ENCODE results near the gene ARHGAP32. TPM values are rescaled to one million over a fixed set of nuclear protein-coding genes. Genes with fewer than 3 reads are reported as not detected.

ARHGAP32 gene
- total RNA-seq, 1 donor from 2014 or later = 41.4 TPM

- Mint-ChIP-seq H3K9me3 (no peaks in the 10 kb centered on the region), H3K27me3 (ENCODE audit: low read depth) (no peaks in the 10 kb centered on the region), H3K4me1 (no peaks in the 10 kb centered on the region), H3K27ac (no peak overlapping the region), H3K36me3 (peaks cover 35% of the 10 kb centered on the region), H3K4me3 (no peak overlapping the region)
- DNase-seq (ENCODE audit: low spot score in 2 of 2, unreplicated experiment in 2 of 2) = no peak
- TF ChIP-seq CTCF (IDR thresholded peaks at IDR 0.05; ENCODE audit: unreplicated experiment) = no peak
These were observed 224.5 kb downstream of the ARHGAP32 start for GRCh38 chr11:128967578-128967977.

- Mint-ChIP-seq H3K27me3 (ENCODE audit: low read depth) (no peaks in the 10 kb centered on the region), H3K27ac (no peak overlapping the region), H3K9me3 (no peaks in the 10 kb centered on the region), H3K4me3 (no peak overlapping the region), H3K36me3 (peaks cover 22% of the 10 kb centered on the region), H3K4me1 (no peaks in the 10 kb centered on the region)
- no peak for DNase-seq (ENCODE audit: low spot score in 2 of 2, unreplicated experiment in 2 of 2)
- TF ChIP-seq CTCF (IDR thresholded peaks at IDR 0.05; ENCODE audit: unreplicated experiment) = no peak
These were observed 226.6 kb downstream of the ARHGAP32 start for GRCh38 chr11:128965485-128965884.

- no peak overlapping the region for H3K27ac Mint-ChIP-seq
- H3K9me3 Mint-ChIP-seq = no peaks in the 10 kb centered on the region
- no peaks in the 10 kb centered on the region for H3K27me3 Mint-ChIP-seq (ENCODE audit: low read depth)
- H3K4me3 Mint-ChIP-seq = no peak overlapping the region
- no peaks in the 10 kb centered on the region for H3K4me1 Mint-ChIP-seq
- no peak for TF ChIP-seq CTCF (IDR thresholded peaks at IDR 0.05; ENCODE audit: unreplicated experiment)
- peaks cover 13% of the 10 kb centered on the region for H3K36me3 Mint-ChIP-seq
- DNase-seq (ENCODE audit: low spot score in 2 of 2, unreplicated experiment in 2 of 2) = no peak
These were observed 227.6 kb downstream of the ARHGAP32 start for GRCh38 chr11:128964463-128964930.

GRCh38 chr11:128963744-128964325 lies 228.3 kb downstream of the ARHGAP32 start:
- peaks cover 7% of the 10 kb centered on the region for H3K36me3 Mint-ChIP-seq
- DNase-seq (ENCODE audit: low spot score in 2 of 2, unreplicated experiment in 2 of 2) = no peak
- no peak overlapping the region for H3K4me3 Mint-ChIP-seq
- H3K27ac Mint-ChIP-seq = no peak overlapping the region
- H3K9me3 Mint-ChIP-seq = no peaks in the 10 kb centered on the region
- no peak for TF ChIP-seq CTCF (IDR thresholded peaks at IDR 0.05; ENCODE audit: unreplicated experiment)
- H3K27me3 Mint-ChIP-seq (ENCODE audit: low read depth) = no peaks in the 10 kb centered on the region
- H3K4me1 Mint-ChIP-seq = no peaks in the 10 kb centered on the region

- no peaks in the 10 kb centered on the region for H3K4me1 Mint-ChIP-seq
- no peaks in the 10 kb centered on the region for H3K9me3 Mint-ChIP-seq
- no peak for DNase-seq (ENCODE audit: low spot score in 2 of 2, unreplicated experiment in 2 of 2)
- no peak overlapping the region for H3K4me3 Mint-ChIP-seq
- peaks cover 3% of the 10 kb centered on the region for H3K36me3 Mint-ChIP-seq
- H3K27me3 Mint-ChIP-seq (ENCODE audit: low read depth) = no peaks in the 10 kb centered on the region
- no peak overlapping the region for H3K27ac Mint-ChIP-seq
- no peak for TF ChIP-seq CTCF (IDR thresholded peaks at IDR 0.05; ENCODE audit: unreplicated experiment)
These were observed 229.2 kb downstream of the ARHGAP32 start for GRCh38 chr11:128962896-128963295.

- Mint-ChIP-seq H3K27ac (no peak overlapping the region), H3K9me3 (no peaks in the 10 kb centered on the region), H3K36me3 (peaks cover 2% of the 10 kb centered on the region), H3K4me3 (no peak overlapping the region), H3K27me3 (ENCODE audit: low read depth) (no peaks in the 10 kb centered on the region), H3K4me1 (no peaks in the 10 kb centered on the region)
- no peak for DNase-seq (ENCODE audit: low spot score in 2 of 2, unreplicated experiment in 2 of 2)
- no peak for TF ChIP-seq CTCF (IDR thresholded peaks at IDR 0.05; ENCODE audit: unreplicated experiment)
These were observed 230.5 kb downstream of the ARHGAP32 start for GRCh38 chr11:128961645-128962044.

Data from mesothelial cell of epicardium (in vitro differentiated cells).